Measurements from ENCODE around the gene PTPN14. TPM values are rescaled to one million over a fixed set of nuclear protein-coding genes. Genes with fewer than 3 reads are reported as not detected.

Gene PTPN14
- total RNA-seq, 1 experiment from 2014 or later, result 209 TPM

GRCh38 chr1:214401666-214402065, 149.7 kb downstream of the PTPN14 start:
- Histone ChIP-seq H3K27me3 (ENCODE audit: control insufficient read depth, insufficient read depth, low read length) (no peaks in the 10 kb centered on the region), H3K4me1 (ENCODE audit: control insufficient read depth, insufficient read depth, low read length) (peaks cover 25% of the 10 kb centered on the region), H3K36me3 (ENCODE audit: control insufficient read depth, insufficient read depth, low read length) (peaks cover 42% of the 10 kb centered on the region), H3K9me3 (ENCODE audit: control insufficient read depth, insufficient read depth, low read depth, low read length) (no peaks in the 10 kb centered on the region), H3K4me3 (ENCODE audit: low read depth in 2 of 2, low read length in 2 of 2) (no peak overlapping the region), H3K27ac (ENCODE audit: low read length) (0 out of 2 replicates have a peak overlapping the region, but pooled peaks have one; percentile 23)
- BruUV-seq (replicated peaks), result no TSS peak
- TF ChIP-seq POLR2AphosphoS5 (IDR thresholded peaks at IDR 0.05; ENCODE audit: low read depth, low read length), result no peak
- no peak for TF ChIP-seq SIN3A (IDR thresholded peaks at IDR 0.05; ENCODE audit: borderline replicate concordance, insufficient read depth, low read depth, low read length)
- DNase-seq (ENCODE audit: low read depth, low spot score), result no peak
- ChIA-PET CTCF (interaction anchor here (0.7 kb wide), 1 partner anchor 67 kb away, joined by 7 read pairs; no protein-coding TSS in a partner anchor), POLR2A (no interaction called here)
- in situ Hi-C loops (cut with HindIII; ENCODE audit: low pct_unique_long_range_greater_than_20kb, low sequenced_read_pairs) (no loop called here), intact Hi-C loops (cut with micrococcal nuclease; ENCODE audit: unreplicated experiment) (no loop called here)
- ATAC-seq, result no peak

GRCh38 chr1:214400131-214400530, 151.3 kb downstream of the PTPN14 start:
- no peak overlapping the region for H3K4me3 ChIP-seq (ENCODE audit: low read depth in 2 of 2, low read length in 2 of 2)
- POLR2A ChIA-PET, result no interaction called here
- peak overlapping the region; percentile 24; the same call in 1 of the 2 replicates for H3K27ac ChIP-seq (ENCODE audit: low read length)
- TF ChIP-seq POLR2AphosphoS5 (IDR thresholded peaks at IDR 0.05; ENCODE audit: low read depth, low read length) (no peak), TCF7L2 (IDR thresholded peaks at IDR 0.05; ENCODE audit: low read depth, low read length) (no peak), CTCF (IDR thresholded peaks at IDR 0.05) (no peak), SIN3A (IDR thresholded peaks at IDR 0.05; ENCODE audit: borderline replicate concordance, insufficient read depth, low read depth, low read length) (no peak), REST (IDR thresholded peaks at IDR 0.05; ENCODE audit: insufficient read depth in 1 of 2, low read depth in 2 of 2, low read length in 1 of 2) (no peak)
- no peaks in the 10 kb centered on the region for H3K9me3 ChIP-seq (ENCODE audit: control insufficient read depth, insufficient read depth, low read depth, low read length)
- ATAC-seq, result no peak
- BruUV-seq (replicated peaks), result no TSS peak
- DNase-seq (ENCODE audit: low read depth, low spot score), result no peak
- peaks cover 21% of the 10 kb centered on the region for H3K4me1 ChIP-seq (ENCODE audit: control insufficient read depth, insufficient read depth, low read length)
- H3K36me3 ChIP-seq (ENCODE audit: control insufficient read depth, insufficient read depth, low read length), result peaks cover 48% of the 10 kb centered on the region
- intact Hi-C loops (cut with micrococcal nuclease; ENCODE audit: unreplicated experiment) (no loop called here), in situ Hi-C loops (cut with HindIII; ENCODE audit: low pct_unique_long_range_greater_than_20kb, low sequenced_read_pairs) (no loop called here)
- CTCF ChIA-PET, result no interaction called here
- H3K27me3 ChIP-seq (ENCODE audit: control insufficient read depth, insufficient read depth, low read length), result no peaks in the 10 kb centered on the region

GRCh38 chr1:214398490-214398889, 152.9 kb downstream of the PTPN14 start:
- CTCF ChIA-PET, result no interaction called here
- Histone ChIP-seq H3K4me3 (ENCODE audit: low read depth in 2 of 2, low read length in 2 of 2) (no peak overlapping the region), H3K4me1 (ENCODE audit: control insufficient read depth, insufficient read depth, low read length) (peaks cover 7% of the 10 kb centered on the region), H3K36me3 (ENCODE audit: control insufficient read depth, insufficient read depth, low read length) (peaks cover 54% of the 10 kb centered on the region), H3K9me3 (ENCODE audit: control insufficient read depth, insufficient read depth, low read depth, low read length) (no peaks in the 10 kb centered on the region), H3K27ac (ENCODE audit: low read length) (no peak overlapping the region), H3K27me3 (ENCODE audit: control insufficient read depth, insufficient read depth, low read length) (no peaks in the 10 kb centered on the region)
- DNase-seq (ENCODE audit: low read depth, low spot score), result no peak
- TF ChIP-seq CTCF (IDR thresholded peaks at IDR 0.05) (no peak), TCF7L2 (IDR thresholded peaks at IDR 0.05; ENCODE audit: low read depth, low read length) (no peak), POLR2AphosphoS5 (IDR thresholded peaks at IDR 0.05; ENCODE audit: low read depth, low read length) (no peak), SIN3A (IDR thresholded peaks at IDR 0.05; ENCODE audit: borderline replicate concordance, insufficient read depth, low read depth, low read length) (no peak), REST (IDR thresholded peaks at IDR 0.05; ENCODE audit: insufficient read depth in 1 of 2, low read depth in 2 of 2, low read length in 1 of 2) (no peak)
- intact Hi-C loops (cut with micrococcal nuclease; ENCODE audit: unreplicated experiment), result no loop called here
- POLR2A ChIA-PET, result no interaction called here
- no peak for ATAC-seq
- BruUV-seq (replicated peaks), result no TSS peak
- in situ Hi-C loops (cut with HindIII; ENCODE audit: low pct_unique_long_range_greater_than_20kb, low sequenced_read_pairs), result no loop called here

Measured in Panc1 (cell line).